ENCODE results near the gene GHRH. TPM values are rescaled to one million over a fixed set of nuclear protein-coding genes. Genes with fewer than 3 reads are reported as not detected.
A peak's percentile ranks its signal among the peaks of the same experiment; 100 is the strongest.

GHRH gene
- not detected for total RNA-seq

GRCh38 chr20:37261714-37262113 is at the start of gene GHRH:
Gene GHRH (minus strand): TSS chr20:37261814. CDS start chr20:37256889, 4,925 bp downstream.
- Mint-ChIP-seq H3K4me1 (peaks cover 8% of the 10 kb centered on the region), H3K27ac (no peak within 1 kb of the TSS), H3K36me3 (no peaks in the 10 kb centered on the region), H3K27me3 (peaks cover 25% of the 10 kb centered on the region), H3K9me3 (ENCODE audit: low read depth) (no peaks in the 10 kb centered on the region), H3K4me3 (no peak within 1 kb of the TSS)
- ATAC-seq (no peak), DNase-seq (no peak)
- CTCF ChIA-PET: no interaction called here

- no peaks in the 10 kb centered on the region for H3K27me3 Mint-ChIP-seq
- peaks cover 15% of the 10 kb centered on the region for H3K4me1 Mint-ChIP-seq
- H3K27ac Mint-ChIP-seq: no peak overlapping the region
- H3K9me3 Mint-ChIP-seq (ENCODE audit: low read depth): no peaks in the 10 kb centered on the region
- H3K4me3 Mint-ChIP-seq: no peak overlapping the region
- CTCF ChIA-PET: no interaction called here
- ATAC-seq (no peak), DNase-seq (no peak)
- peaks cover 5% of the 10 kb centered on the region for H3K36me3 Mint-ChIP-seq
These were observed 49.3 kb upstream of the GHRH start for GRCh38 chr20:37310951-37311350.

GRCh38 chr20:37309936-37310590 is 48.4 kb upstream of the GHRH start:
- H3K27ac Mint-ChIP-seq: no peak overlapping the region

GRCh38 chr20:37309290-37309689 is 47.7 kb upstream of the GHRH start:
- Mint-ChIP-seq H3K9me3 (ENCODE audit: low read depth) (no peaks in the 10 kb centered on the region), H3K36me3 (peaks cover 10% of the 10 kb centered on the region), H3K4me1 (peaks cover 6% of the 10 kb centered on the region), H3K4me3 (no peak overlapping the region), H3K27ac (no peak overlapping the region), H3K27me3 (no peaks in the 10 kb centered on the region)
- DNase-seq (no peak), ATAC-seq (no peak)
- CTCF ChIA-PET: no interaction called here

More at GRCh38 chr20:37309936-37310590, 48.4 kb upstream of the GHRH start:
- peaks cover 5% of the 10 kb centered on the region for H3K36me3 Mint-ChIP-seq
- CTCF ChIA-PET: no interaction called here
- H3K4me3 Mint-ChIP-seq: no peak overlapping the region
- ATAC-seq (no peak), DNase-seq (no peak)
- peaks cover 7% of the 10 kb centered on the region for H3K4me1 Mint-ChIP-seq
- no peaks in the 10 kb centered on the region for H3K27me3 Mint-ChIP-seq
- H3K9me3 Mint-ChIP-seq (ENCODE audit: low read depth): no peaks in the 10 kb centered on the region

- H3K4me3 Mint-ChIP-seq: no peak overlapping the region
- no peak for DNase-seq
- H3K36me3 Mint-ChIP-seq: peaks cover 14% of the 10 kb centered on the region
- H3K27me3 Mint-ChIP-seq: no peaks in the 10 kb centered on the region
- no peaks in the 10 kb centered on the region for H3K9me3 Mint-ChIP-seq (ENCODE audit: low read depth)
- CTCF ChIA-PET: no interaction called here
- H3K4me1 Mint-ChIP-seq: peaks cover 9% of the 10 kb centered on the region
- ATAC-seq: peak; percentile 63
- H3K27ac Mint-ChIP-seq: no peak overlapping the region
These were observed 46.8 kb upstream of the GHRH start for GRCh38 chr20:37308086-37309050.

- CTCF ChIA-PET: no interaction called here
- Mint-ChIP-seq H3K9me3 (ENCODE audit: low read depth) (no peaks in the 10 kb centered on the region), H3K27me3 (no peaks in the 10 kb centered on the region), H3K4me3 (no peak overlapping the region), H3K36me3 (peaks cover 29% of the 10 kb centered on the region), H3K4me1 (peaks cover 15% of the 10 kb centered on the region), H3K27ac (no peak overlapping the region)
- DNase-seq (no peak), ATAC-seq (no peak)
These were observed 44.2 kb upstream of the GHRH start for GRCh38 chr20:37305839-37306238.

GRCh38 chr20:37305079-37305478 is 43.5 kb upstream of the GHRH start:
- H3K27ac Mint-ChIP-seq: no peak overlapping the region
- ATAC-seq (no peak), DNase-seq (no peak)
- peaks cover 15% of the 10 kb centered on the region for H3K4me1 Mint-ChIP-seq
- CTCF ChIA-PET: no interaction called here
- no peak overlapping the region for H3K4me3 Mint-ChIP-seq
- no peaks in the 10 kb centered on the region for H3K9me3 Mint-ChIP-seq (ENCODE audit: low read depth)
- no peaks in the 10 kb centered on the region for H3K27me3 Mint-ChIP-seq
- peaks cover 37% of the 10 kb centered on the region for H3K36me3 Mint-ChIP-seq

GRCh38 chr20:37303637-37304036 is 42.0 kb upstream of the GHRH start:
- ATAC-seq (no peak), DNase-seq (no peak)
- Mint-ChIP-seq H3K4me1 (peaks cover 15% of the 10 kb centered on the region), H3K36me3 (peaks cover 44% of the 10 kb centered on the region), H3K27ac (no peak overlapping the region), H3K27me3 (no peaks in the 10 kb centered on the region), H3K9me3 (ENCODE audit: low read depth) (no peaks in the 10 kb centered on the region), H3K4me3 (no peak overlapping the region)
- CTCF ChIA-PET: no interaction called here

- Mint-ChIP-seq H3K9me3 (ENCODE audit: low read depth) (no peaks in the 10 kb centered on the region), H3K4me1 (peaks cover 13% of the 10 kb centered on the region), H3K27ac (no peak overlapping the region), H3K36me3 (peaks cover 44% of the 10 kb centered on the region), H3K4me3 (no peak overlapping the region), H3K27me3 (no peaks in the 10 kb centered on the region)
- ATAC-seq (no peak), DNase-seq (no peak)
- CTCF ChIA-PET: no interaction called here
These were observed 41.4 kb upstream of the GHRH start for GRCh38 chr20:37302981-37303380.

GRCh38 chr20:37301558-37301957 is 39.9 kb upstream of the GHRH start:
- no peak for ATAC-seq
- H3K36me3 Mint-ChIP-seq: peaks cover 47% of the 10 kb centered on the region
- DNase-seq: no peak
- H3K4me3 Mint-ChIP-seq: no peak overlapping the region
- CTCF ChIA-PET: no interaction called here
- peaks cover 17% of the 10 kb centered on the region for H3K4me1 Mint-ChIP-seq
- no peak overlapping the region for H3K27ac Mint-ChIP-seq
- H3K9me3 Mint-ChIP-seq (ENCODE audit: low read depth): no peaks in the 10 kb centered on the region
- no peaks in the 10 kb centered on the region for H3K27me3 Mint-ChIP-seq

GRCh38 chr20:37301120-37301519 is 39.5 kb upstream of the GHRH start:
- peaks cover 20% of the 10 kb centered on the region for H3K4me1 Mint-ChIP-seq
- no peaks in the 10 kb centered on the region for H3K27me3 Mint-ChIP-seq
- ATAC-seq (no peak), DNase-seq (no peak)
- no peaks in the 10 kb centered on the region for H3K9me3 Mint-ChIP-seq (ENCODE audit: low read depth)
- CTCF ChIA-PET: no interaction called here
- no peak overlapping the region for H3K4me3 Mint-ChIP-seq
- H3K27ac Mint-ChIP-seq: no peak overlapping the region
- peaks cover 46% of the 10 kb centered on the region for H3K36me3 Mint-ChIP-seq

- Mint-ChIP-seq H3K9me3 (ENCODE audit: low read depth) (no peaks in the 10 kb centered on the region), H3K36me3 (peaks cover 46% of the 10 kb centered on the region), H3K4me3 (no peak overlapping the region), H3K4me1 (peaks cover 28% of the 10 kb centered on the region), H3K27me3 (no peaks in the 10 kb centered on the region), H3K27ac (no peak overlapping the region)
- CTCF ChIA-PET: no interaction called here
- ATAC-seq (no peak), DNase-seq (no peak)
These were observed 38.3 kb upstream of the GHRH start for GRCh38 chr20:37299718-37300528.

GRCh38 chr20:37298190-37298939 is 36.8 kb upstream of the GHRH start:
- peaks cover 43% of the 10 kb centered on the region for H3K36me3 Mint-ChIP-seq
- no peaks in the 10 kb centered on the region for H3K27me3 Mint-ChIP-seq
- peaks cover 38% of the 10 kb centered on the region for H3K4me1 Mint-ChIP-seq
- ATAC-seq (no peak), DNase-seq (no peak)
- no peak overlapping the region for H3K4me3 Mint-ChIP-seq
- CTCF ChIA-PET: no interaction called here
- no peaks in the 10 kb centered on the region for H3K9me3 Mint-ChIP-seq (ENCODE audit: low read depth)
- H3K27ac Mint-ChIP-seq: no peak overlapping the region
